Measurements from ENCODE around the gene PLCB3. TPM values are rescaled to one million over a fixed set of nuclear protein-coding genes. Genes with fewer than 3 reads are reported as not detected.

Gene PLCB3
- total and polyA plus RNA-seq, 10 of the 15 experiments (the other 5 are each of a cell fraction or from before 2014, with no cell fraction given) = 0.03 to 10.3 (median 3.3) TPM

GRCh38 chr11:64287676-64288352 is 36.5 kb downstream of the PLCB3 start:
- ChIA-PET SMC1A (ENCODE audit: uncharacterized antibody, unreplicated experiment) (interaction anchor here (1.4 kb wide), 1 partner anchor 82 kb away, joined by 3 read pairs; no protein-coding TSS in a partner anchor), RAD21 (ENCODE audit: unreplicated experiment) (no interaction called here), POLR2A (interaction anchor here (0.5 kb wide), 1 partner anchor 602 kb away, joined by 4 read pairs; no protein-coding TSS in a partner anchor), CTCF (interaction anchor here (0.9 to 2.3 kb wide), 3 partner anchors 13 to 83 kb away, joined by 3 to 7 read pairs (median 4); partner anchors contain the start of gene CATSPERZ)
- intact Hi-C loops (cut with micrococcal nuclease; ENCODE audit: unreplicated experiment) (no loop called here), in situ Hi-C loops (cut with MboI) (no loop called here)
- Histone ChIP-seq H3K4me3 (no peak overlapping the region), H3K4me1 (ENCODE audit: control insufficient read depth, insufficient read depth, low read length) (peaks cover 7% of the 10 kb centered on the region), H3K9ac (ENCODE audit: control insufficient read depth, insufficient read depth, low read length) (no peak overlapping the region), H3K4me2 (ENCODE audit: control insufficient read depth, insufficient read depth) (no peak overlapping the region), H3K36me3 (ENCODE audit: control insufficient read depth in 2 of 2, insufficient read depth in 2 of 2, low read length in 1 of 2) (peaks cover 0 to 2% of the 10 kb centered on the region in 2 experiments; a peak in 2 of 4 replicates), H3K27me3 (replicated peaks in 1 of 2; ENCODE audit: control insufficient read depth in 2 of 2, insufficient read depth in 2 of 2, low read length in 1 of 2) (peaks cover under 1 to 5% of the 10 kb centered on the region in 2 experiments), H3K79me2 (ENCODE audit: control insufficient read depth, insufficient read depth, low read length) (peaks cover 15% of the 10 kb centered on the region), H3K27ac (ENCODE audit: control insufficient read depth, insufficient read depth) (no peak overlapping the region), H2AFZ (ENCODE audit: control insufficient read depth, low read depth, low read length) (no peak overlapping the region), H3K9me3 (replicated peaks; ENCODE audit: control insufficient read depth, insufficient read depth, low read length) (no peaks in the 10 kb centered on the region), H4K20me1 (ENCODE audit: control insufficient read depth, insufficient read depth) (no peaks in the 10 kb centered on the region)
- FAIRE-seq = no peak
- BruUV-seq (replicated peaks) = no TSS peak
- ATAC-seq = no peak
- TF ChIP-seq ASH2L (IDR thresholded peaks at IDR 0.05; ENCODE audit: borderline replicate concordance, low read depth) (no peak), ZNF622 (IDR thresholded peaks at IDR 0.05) (no peak), TBL1XR1 (IDR thresholded peaks at IDR 0.05; ENCODE audit: low read depth, low read length) (no peak)
- no peak for DNase-seq (ENCODE audit: low read depth, low spot score)
- 87% methylated on average over 31 of the region's 33 CpGs for WGBS (ENCODE audit: insufficient coverage, insufficient replicate concordance, low lambda C conversion rate, missing lambda C conversion rate)

- Histone ChIP-seq H3K4me2 (ENCODE audit: control insufficient read depth, insufficient read depth) (no peak overlapping the region), H3K9me3 (replicated peaks; ENCODE audit: control insufficient read depth, insufficient read depth, low read length) (no peaks in the 10 kb centered on the region), H2AFZ (ENCODE audit: control insufficient read depth, low read depth, low read length) (no peak overlapping the region), H3K4me1 (ENCODE audit: control insufficient read depth, insufficient read depth, low read length) (peaks cover 7% of the 10 kb centered on the region), H3K9ac (ENCODE audit: control insufficient read depth, insufficient read depth, low read length) (no peak overlapping the region), H3K27me3 (replicated peaks in 1 of 2; ENCODE audit: control insufficient read depth in 2 of 2, insufficient read depth in 2 of 2, low read length in 1 of 2) (peaks cover 3 to 10% of the 10 kb centered on the region in 2 experiments), H3K27ac (ENCODE audit: control insufficient read depth, insufficient read depth) (no peak overlapping the region), H3K4me3 (no peak overlapping the region), H3K36me3 (ENCODE audit: control insufficient read depth in 2 of 2, insufficient read depth in 2 of 2, low read length in 1 of 2) (peaks cover 0 to 2% of the 10 kb centered on the region in 2 experiments; a peak in 2 of 4 replicates), H3K79me2 (ENCODE audit: control insufficient read depth, insufficient read depth, low read length) (peaks cover 15% of the 10 kb centered on the region), H4K20me1 (ENCODE audit: control insufficient read depth, insufficient read depth) (no peaks in the 10 kb centered on the region; the same call in 1 of the 2 replicates)
- no TSS peak for BruUV-seq (replicated peaks)
- in situ Hi-C loops (cut with MboI) (no loop called here), intact Hi-C loops (cut with micrococcal nuclease; ENCODE audit: unreplicated experiment) (no loop called here)
- no peak for FAIRE-seq
- ChIA-PET SMC1A (ENCODE audit: uncharacterized antibody, unreplicated experiment) (no interaction called here), RAD21 (ENCODE audit: unreplicated experiment) (no interaction called here), CTCF (interaction anchor here (1.3 to 2.3 kb wide), 2 partner anchors 12 to 84 kb away, joined by 4 to 7 read pairs; partner anchors contain the start of gene CATSPERZ), POLR2A (no interaction called here)
- 56% methylated on average over 9 of the region's 9 CpGs for WGBS (ENCODE audit: insufficient coverage, insufficient replicate concordance, low lambda C conversion rate, missing lambda C conversion rate)
- TF ChIP-seq NRF1 (conservative IDR thresholded peaks at IDR 0.05; ENCODE audit: low read depth, low read length) (no peak), MEF2B (IDR thresholded peaks at IDR 0.05; ENCODE audit: partially characterized antibody, poor library complexity, severe bottlenecking) (no peak), STAT1 (conservative IDR thresholded peaks at IDR 0.05) (no peak), RB1 (IDR thresholded peaks at IDR 0.05; ENCODE audit: borderline replicate concordance) (no peak), HDGF (IDR thresholded peaks at IDR 0.05) (no peak), TCF7 (IDR thresholded peaks at IDR 0.05; ENCODE audit: borderline replicate concordance) (no peak), PAX5 (IDR thresholded peaks at IDR 0.05; ENCODE audit: borderline replicate concordance, low read depth, low read length) (no peak), NFXL1 (IDR thresholded peaks at IDR 0.05; ENCODE audit: borderline replicate concordance) (no peak)
- TF ChIP-seq, protein P1, sequence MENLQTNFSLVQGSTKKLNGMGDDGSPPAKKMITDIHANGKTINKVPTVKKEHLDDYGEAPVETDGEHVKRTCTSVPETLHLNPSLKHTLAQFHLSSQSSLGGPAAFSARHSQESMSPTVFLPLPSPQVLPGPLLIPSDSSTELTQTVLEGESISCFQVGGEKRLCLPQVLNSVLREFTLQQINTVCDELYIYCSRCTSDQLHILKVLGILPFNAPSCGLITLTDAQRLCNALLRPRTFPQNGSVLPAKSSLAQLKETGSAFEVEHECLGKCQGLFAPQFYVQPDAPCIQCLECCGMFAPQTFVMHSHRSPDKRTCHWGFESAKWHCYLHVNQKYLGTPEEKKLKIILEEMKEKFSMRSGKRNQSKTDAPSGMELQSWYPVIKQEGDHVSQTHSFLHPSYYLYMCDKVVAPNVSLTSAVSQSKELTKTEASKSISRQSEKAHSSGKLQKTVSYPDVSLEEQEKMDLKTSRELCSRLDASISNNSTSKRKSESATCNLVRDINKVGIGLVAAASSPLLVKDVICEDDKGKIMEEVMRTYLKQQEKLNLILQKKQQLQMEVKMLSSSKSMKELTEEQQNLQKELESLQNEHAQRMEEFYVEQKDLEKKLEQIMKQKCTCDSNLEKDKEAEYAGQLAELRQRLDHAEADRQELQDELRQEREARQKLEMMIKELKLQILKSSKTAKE (IDR thresholded peaks at IDR 0.05; ENCODE audit: low read depth, poor library complexity, severe bottlenecking) = no peak
- no peak for DNase-seq (ENCODE audit: low read depth, low spot score)
- no peak for ATAC-seq
These were observed 37.0 kb downstream of the PLCB3 start for GRCh38 chr11:64288353-64288750.
